H1 (cell line): ENCODE measurements around the gene PARM1. TPM values are rescaled to one million over a fixed set of nuclear protein-coding genes. Genes with fewer than 3 reads are reported as not detected.

Experiments used
- CTCF ChIA-PET: fragments of 300-600 bp; sonication (Branson Sonifier 250); formaldehyde crosslinking; loops from one replicate; lab custom pipeline; 2021; ENCODE audit not compliant: partially characterized antibody; lab: Charles Lee
- POLR2A ChIA-PET: fragments of 300-600 bp; sonication (Branson Sonifier 250); formaldehyde crosslinking; loops from one replicate; lab custom pipeline; 2021; ENCODE audit warnings: inconsistent platforms; ENCODE audit not compliant: partially characterized antibody; lab: Charles Lee
- DNase-seq, 2 experiments: peaks; one replicate each; pipeline versions ENCODE4 v3.0.0 to v3.0.0-alpha.2; 2010 to 2022; ENCODE audit warnings: low spot score in 2 of 2, low read depth in 1 of 2, mixed read lengths in 1 of 2
- FAIRE-seq: peaks from 2 replicates; lab custom pipeline; 2011; peaks lifted over from hg19 to GRCh38; lab: Jason Lieb, UNC
- H2AFZ ChIP-seq: 2 replicates; pipeline ENCODE4 v1.8.1; 2012; ENCODE audit warnings: low read length, inconsistent platforms
- H2AK5ac ChIP-seq: 2 replicates; pipeline ENCODE4 v1.6.1; 2013; ENCODE audit warnings: low read depth, low read length
- H2BK120ac ChIP-seq: replicated peaks from 2 replicates; pipeline ENCODE3; 2013; ENCODE audit warnings: low read depth, low read length, inconsistent platforms
- H2BK12ac ChIP-seq: 2 replicates; pipeline ENCODE4 v1.6.1; 2013; ENCODE audit warnings: low read depth, low read length
- H2BK15ac ChIP-seq: 2 replicates; pipeline ENCODE4 v1.6.1; 2013; ENCODE audit warnings: low read length
- H2BK20ac ChIP-seq: 2 replicates; pipeline ENCODE4 v1.6.1; 2013; ENCODE audit warnings: low read length
- H2BK5ac ChIP-seq: 2 replicates; pipeline ENCODE4 v1.6.1; 2013; ENCODE audit warnings: low read depth, low read length
- H3K14ac ChIP-seq: 2 replicates; pipeline ENCODE4 v1.6.1; 2013; ENCODE audit warnings: inconsistent platforms; ENCODE audit not compliant: insufficient read length
- H3K18ac ChIP-seq: 2 replicates; pipeline ENCODE4 v1.6.1; 2013; ENCODE audit warnings: low read length; ENCODE audit errors: extremely low read depth
- H3K23ac ChIP-seq: 2 replicates; pipeline ENCODE4 v1.6.1; 2013; ENCODE audit warnings: inconsistent platforms; ENCODE audit not compliant: insufficient read length
- H3K23me2 ChIP-seq: 2 replicates; pipeline ENCODE4 v1.6.1; 2013; ENCODE audit warnings: low read depth, low read length
- H3K27ac ChIP-seq: 2 replicates; pipeline ENCODE4 v1.6.1; 2011; ENCODE audit warnings: low read depth, low read length, inconsistent platforms
- H3K27me3 ChIP-seq, 4 experiments: replicated peaks in 1 of 4; 1 replicate in 1 of 4; 2 replicates in 3 of 4; pipeline versions ENCODE4 v1.6.1 to v1.8.1; 2011 to 2013; ENCODE audit warnings: low read length in 3 of 4, mild to moderate bottlenecking in 3 of 4, inconsistent platforms in 2 of 4, mixed read lengths in 2 of 4, moderate library complexity in 1 of 4; ENCODE audit not compliant: control insufficient read depth in 3 of 4, insufficient read depth in 3 of 4; ENCODE audit errors: extremely low read depth in 1 of 4
- H3K36me3 ChIP-seq, 4 experiments: 2 replicates each; pipeline versions ENCODE4 v1.6.1 to v1.8.1; 2011 to 2013; ENCODE audit warnings: mild to moderate bottlenecking in 4 of 4, low read length in 3 of 4, moderate library complexity in 2 of 4, control low read depth in 1 of 4, inconsistent platforms in 1 of 4; ENCODE audit not compliant: insufficient read depth in 4 of 4, control insufficient read depth in 2 of 4
- H3K4ac ChIP-seq: replicated peaks from 2 replicates; pipeline ENCODE3; 2013; ENCODE audit warnings: low read length, low read depth, mixed read lengths, inconsistent platforms; ENCODE audit not compliant: insufficient read length
- H3K4me1 ChIP-seq, 4 experiments: replicated peaks in 1 of 4; 1 replicate in 1 of 4; 2 replicates in 3 of 4; pipeline versions ENCODE4 v1.6.1 to v1.8.1; 2011 to 2013; ENCODE audit warnings: low read length in 3 of 4, inconsistent platforms in 2 of 4, mixed read lengths in 1 of 4; ENCODE audit not compliant: insufficient read depth in 4 of 4, control insufficient read depth in 3 of 4
- H3K4me2 ChIP-seq, 2 experiments: 2 replicates each; pipeline versions ENCODE4 v1.6.1 to v1.8.1; 2011 to 2013; ENCODE audit warnings: low read depth in 2 of 2, low read length in 2 of 2, control low read depth in 1 of 2, inconsistent platforms in 1 of 2, mild to moderate bottlenecking in 1 of 2; ENCODE audit not compliant: insufficient read depth in 1 of 2
- H3K4me3 ChIP-seq, 4 experiments: fragments of 200-600, 300-600 bp in 1 of 4; sonication (generic), shearing (Covaris generic), sonication (Bioruptor Twin) in 1 of 4; 2 replicates each; pipeline versions ENCODE4 v1.5.1 to v1.8.1; 2011 to 2016; ENCODE audit warnings: low read length in 4 of 4, low read depth in 3 of 4, control low read depth in 2 of 4, inconsistent platforms in 2 of 4, mild to moderate bottlenecking in 2 of 4, mixed read lengths in 1 of 4, moderate library complexity in 1 of 4; ENCODE audit not compliant: insufficient read depth in 2 of 4; ENCODE audit errors: extremely low read depth in 1 of 4
- H3K56ac ChIP-seq: replicated peaks from 2 replicates; pipeline ENCODE3; 2013; ENCODE audit warnings: low read depth, mild to moderate bottlenecking, mixed read lengths, low read length, inconsistent platforms; ENCODE audit not compliant: insufficient read length
- H3K79me1 ChIP-seq: 2 replicates; pipeline ENCODE4 v1.6.1; 2013; ENCODE audit warnings: low read depth, low read length, control low read depth
- H3K79me2 ChIP-seq, 2 experiments: 2 replicates each; pipeline versions ENCODE4 v1.6.1 to v1.8.1; 2012 to 2013; ENCODE audit warnings: low read length in 2 of 2, mild to moderate bottlenecking in 2 of 2, inconsistent platforms in 1 of 2; ENCODE audit not compliant: insufficient read depth in 2 of 2, control insufficient read depth in 1 of 2
- H3K9ac ChIP-seq, 4 experiments: replicated peaks in 1 of 4; 1 replicate in 1 of 4; 2 replicates in 3 of 4; pipeline versions ENCODE4 v1.6.1 to v1.8.1; 2011 to 2013; ENCODE audit warnings: low read depth in 3 of 4, low read length in 3 of 4, control low read depth in 2 of 4, mild to moderate bottlenecking in 2 of 4, moderate library complexity in 2 of 4, inconsistent platforms in 1 of 4; ENCODE audit errors: extremely low read depth in 1 of 4
- H3K9me3 ChIP-seq, 2 experiments: 2 replicates each; pipeline versions ENCODE4 v1.6.1 to v1.8.1; 2012 to 2013; ENCODE audit warnings: mild to moderate bottlenecking in 2 of 2, moderate library complexity in 2 of 2, control low read depth in 1 of 2, inconsistent platforms in 1 of 2, low read depth in 1 of 2, low read length in 1 of 2, mixed read lengths in 1 of 2; ENCODE audit not compliant: insufficient read depth in 2 of 2
- H4K20me1 ChIP-seq, 2 experiments: replicated peaks in 1 of 2; 2 replicates each; pipeline versions ENCODE3 to v1.8.1; 2011 to 2013; ENCODE audit warnings: inconsistent platforms in 2 of 2, low read length in 2 of 2, mild to moderate bottlenecking in 1 of 2; ENCODE audit not compliant: insufficient read depth in 2 of 2, control insufficient read depth in 1 of 2
- H4K5ac ChIP-seq: 2 replicates; pipeline ENCODE4 v1.6.1; 2013; ENCODE audit warnings: low read length, low read depth, mixed read lengths, inconsistent platforms; ENCODE audit not compliant: insufficient read length
- H4K8ac ChIP-seq: 2 replicates; pipeline ENCODE4 v1.8.0; 2013; ENCODE audit warnings: mild to moderate bottlenecking, moderate library complexity, low read length, inconsistent platforms; ENCODE audit not compliant: insufficient read depth; ENCODE audit errors: extremely low read depth
- H4K91ac ChIP-seq: replicated peaks from 2 replicates; pipeline ENCODE3; 2013; ENCODE audit warnings: low read length, mixed read lengths, inconsistent platforms; ENCODE audit not compliant: insufficient read length
- ASH2L ChIP-seq: fragments of 200-600, 300-600 bp; sonication (generic); IDR thresholded peaks from one replicate; pipeline ENCODE4 v1.7.1; 2017; ENCODE audit warnings: low read length
- BCL11A ChIP-seq, 2 experiments: IDR thresholded peaks; one replicate each; pipeline ENCODE4 v1.6.1; 2011; ENCODE audit warnings: low read depth in 2 of 2, low read length in 2 of 2, mild to moderate bottlenecking in 2 of 2
- CHD2 ChIP-seq: IDR thresholded peaks from 2 replicates; pipeline ENCODE4 v1.6.1; 2012; ENCODE audit warnings: low read length, improper control_type of control experiment
- GTF2F1 ChIP-seq: IDR thresholded peaks from 2 replicates; pipeline ENCODE4 v1.6.1; 2012; ENCODE audit warnings: low read depth, low read length, improper control_type of control experiment, borderline replicate concordance
- POLR2A ChIP-seq, 2 experiments: IDR thresholded peaks; 1 replicate in 1 of 2; 2 replicates in 1 of 2; pipeline ENCODE4 v1.6.1; 2011; ENCODE audit warnings: low read depth in 2 of 2, low read length in 2 of 2, mild to moderate bottlenecking in 2 of 2; ENCODE audit errors: control extremely low read depth in 1 of 2
- POU5F1 ChIP-seq: IDR thresholded peaks from 2 replicates; pipeline ENCODE4 v1.6.1; 2011; ENCODE audit warnings: low read depth, mild to moderate bottlenecking, low read length, moderate library complexity
- RAD21 ChIP-seq, 2 experiments: IDR thresholded peaks in 1 of 2; conservative IDR thresholded peaks in 1 of 2; 2 replicates each; pipeline ENCODE4 v1.6.1; 2011; ENCODE audit warnings: low read depth in 2 of 2, low read length in 2 of 2, improper control_type of control experiment in 1 of 2, inconsistent platforms in 1 of 2, mild to moderate bottlenecking in 1 of 2, moderate library complexity in 1 of 2
- TAF1 ChIP-seq: IDR thresholded peaks from 2 replicates; pipeline ENCODE4 v1.6.1; 2011; ENCODE audit warnings: mild to moderate bottlenecking, low read depth, low read length
- TAF7 ChIP-seq: optimal IDR thresholded peaks from 2 replicates; pipeline ENCODE3; 2011; ENCODE audit warnings: low read depth, mild to moderate bottlenecking, inconsistent platforms, low read length, moderate library complexity, borderline replicate concordance
- WGBS, 2 experiments: shearing (Covaris generic) in 1 of 2; methylation state at CpG; one replicate each; pipeline versions ENCODE4 v1.1.6 to v1.1.7; 2013 to 2015; ENCODE audit warnings: low lambda C conversion rate in 2 of 2, mixed read lengths in 2 of 2, inconsistent platforms in 1 of 2, low coverage in 1 of 2, missing lambda C conversion rate in 1 of 2; ENCODE audit not compliant: insufficient replicate concordance in 2 of 2, insufficient coverage in 1 of 2, insufficient read length in 1 of 2; ENCODE audit errors: extremely low coverage in 1 of 2, missing lambda C conversion rate in 1 of 2; 5-methylcytosine and 5-hydroxymethylcytosine counted together
- polyA plus RNA-seq, 7 experiments: library from polyadenylated mRNA; depleted of rRNA in 3 of 7; stranded (reverse) in 5 of 7; unstranded in 2 of 7; fragments of >200 nt in 5 of 7; fragments of 200-250 nt in 2 of 7; gene quantifications; 1 replicate in 5 of 7; 2 replicates in 1 of 7; 4 replicates in 1 of 7; pipeline versions ENCODE4 v1.2.1 to v1.2.3, GENCODE V29; 2011 to 2013; ENCODE audit warnings: missing spikeins in 2 of 7, mixed read lengths in 2 of 7
- total RNA-seq: library from RNA; stranded (reverse); fragmentation: NEBNext Ultra II Directional; extraction: Animal tissue kit (Norgen Biotek cat#: 25700); gene quantifications from 2 replicates; pipeline ENCODE4 v1.2.1, GENCODE V29; 2021

PARM1 gene
- total and polyA plus RNA-seq, 2 of the 8 experiments (the other 6 are each of a cell fraction or from before 2014, with no cell fraction given): 2.0 to 5.3 TPM

DNA sequence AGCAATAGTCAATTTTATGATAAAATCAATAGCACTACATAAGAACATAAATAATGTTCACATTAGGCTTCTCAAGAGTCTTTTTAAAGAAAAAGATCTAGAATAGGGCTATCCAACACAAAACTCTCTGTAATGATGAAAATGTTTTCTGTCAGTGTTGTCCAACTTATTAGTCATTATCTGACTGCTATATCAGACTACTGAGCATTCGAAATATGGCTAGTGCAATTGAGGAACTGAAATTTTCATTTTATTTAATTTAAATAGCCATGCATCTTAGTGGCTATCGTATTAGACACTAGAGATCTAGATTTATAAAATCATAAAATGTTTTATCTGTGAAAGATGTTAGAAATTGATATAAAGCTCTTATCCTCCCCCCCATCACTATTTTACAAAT lies 26.0 kb downstream of the PARM1 start:
- no peak for TF ChIP-seq GTF2F1
- TF ChIP-seq POU5F1: no peak
- TF ChIP-seq BCL11A (IDR thresholded peaks at IDR 0.05; ENCODE audit: low read depth in 2 of 2, low read length in 2 of 2): no peak
- TF ChIP-seq TAF7: no peak
- TF ChIP-seq POLR2A (IDR thresholded peaks at IDR 0.05; ENCODE audit: control extremely low read depth in 1 of 2, low read depth in 2 of 2, low read length in 2 of 2): no peak
- TF ChIP-seq RAD21 (IDR thresholded peaks at IDR 0.05 in 1 of 2, conservative IDR thresholded peaks at IDR 0.05 in 1 of 2; ENCODE audit: low read depth in 2 of 2, low read length in 2 of 2): no peak
- no peak for TF ChIP-seq ASH2L
- TF ChIP-seq TAF1: no peak
- no peak for TF ChIP-seq CHD2
- H2AK5ac ChIP-seq: no peak overlapping the region
- no peak overlapping the region for H3K18ac ChIP-seq
- H3K4me2 ChIP-seq: no peak overlapping the region
- H3K79me2 ChIP-seq: no peaks in the 10 kb centered on the region
- H3K23ac ChIP-seq: no peak overlapping the region
- DNase-seq (no peak), FAIRE-seq (no peak)
- H3K14ac ChIP-seq: no peak overlapping the region
- no peaks in the 10 kb centered on the region for H3K4me1 ChIP-seq
- H3K56ac ChIP-seq: no peak overlapping the region
- no peak overlapping the region for H2BK120ac ChIP-seq
- H4K8ac ChIP-seq: no peak overlapping the region
- no peak overlapping the region for H2BK12ac ChIP-seq
- peaks cover 0 to 1% (median 0%) of the 10 kb centered on the region in 4 experiments; a peak in 1 of 7 replicates for H3K27me3 ChIP-seq
- no peaks in the 10 kb centered on the region for H4K20me1 ChIP-seq
- H3K23me2 ChIP-seq: no peaks in the 10 kb centered on the region
- no peak overlapping the region for H3K4me3 ChIP-seq
- H2AFZ ChIP-seq: no peak overlapping the region
- no peak overlapping the region for H2BK20ac ChIP-seq
- no peak overlapping the region for H3K27ac ChIP-seq
- H4K5ac ChIP-seq: no peak overlapping the region
- 88% methylated on average over 2 of the region's 2 CpGs; no CpG with 5 or more reads in 1 of the 2 experiments for WGBS, 2 experiments
- no peak overlapping the region for H4K91ac ChIP-seq
- no peak overlapping the region for H2BK5ac ChIP-seq
- POLR2A ChIA-PET: no interaction called here
- H3K4ac ChIP-seq: no peak overlapping the region
- CTCF ChIA-PET: no interaction called here
- H2BK15ac ChIP-seq: no peak overlapping the region
- H3K9ac ChIP-seq: no peak overlapping the region
- H3K79me1 ChIP-seq: no peaks in the 10 kb centered on the region
- no peaks in the 10 kb centered on the region for H3K36me3 ChIP-seq
- H3K9me3 ChIP-seq: no peaks in the 10 kb centered on the region; a peak in 1 of 4 replicates
